ENCODE measurements around the gene AHSA1.

AHSA1 gene

DNA sequence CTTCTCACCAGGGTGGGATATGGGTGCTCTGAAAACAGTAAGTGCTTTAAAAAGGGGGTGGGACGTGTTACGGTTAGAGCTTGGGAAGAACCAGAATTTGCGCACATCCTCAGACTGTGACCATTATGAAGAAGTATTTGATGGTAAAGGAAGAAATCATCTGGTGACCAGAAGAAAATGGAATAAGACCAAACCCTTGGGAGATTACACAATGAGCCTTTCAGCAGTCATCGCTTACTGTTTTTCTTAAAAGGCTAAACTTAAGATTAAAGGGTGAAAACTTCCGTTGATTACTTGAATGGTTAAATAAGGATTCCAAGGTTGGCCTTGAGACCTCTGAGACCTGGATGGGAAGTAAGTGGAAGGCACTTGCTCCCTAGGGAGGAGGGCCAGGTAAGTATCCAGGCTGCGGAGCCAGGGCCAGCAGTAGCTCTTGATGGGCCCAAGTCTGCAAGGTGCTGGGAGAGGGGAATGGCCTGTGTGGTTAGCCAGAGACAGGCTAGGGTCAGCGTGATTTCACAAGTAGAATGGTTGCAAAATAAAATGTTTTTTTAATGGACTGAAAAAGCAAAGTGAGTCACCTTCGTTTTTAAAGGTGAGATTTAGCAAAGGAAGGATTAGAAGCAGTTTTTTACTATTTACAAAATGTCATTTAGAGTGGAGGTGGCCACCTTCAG lies 53.7 kb downstream of the AHSA1 start:
- no peak for DNase-seq

DNA sequence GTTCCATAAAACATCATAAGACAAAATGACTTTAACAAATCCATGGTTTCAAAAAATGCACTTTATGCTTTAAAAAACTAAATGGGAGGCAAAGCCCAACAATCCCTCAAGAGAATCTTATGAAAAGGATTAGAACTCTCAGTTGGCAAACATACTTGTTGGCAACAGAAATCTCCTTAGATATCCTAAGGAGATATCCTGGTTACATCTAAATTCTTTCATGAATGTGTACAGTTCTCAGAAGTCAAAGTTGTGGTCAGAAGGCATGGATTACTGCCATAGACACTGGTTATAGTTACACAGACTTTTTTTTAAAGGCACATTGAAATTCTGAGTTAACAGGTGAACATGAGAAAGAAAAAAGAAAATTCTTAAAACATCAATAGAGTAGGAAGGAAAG lies 58.2 kb downstream of the AHSA1 start:
- no peak for DNase-seq

Measured in kidney glomerular epithelial cell (primary cell).